Hepatocyte (in vitro differentiated cells): ENCODE results near the gene ZEB1.

ENCODE experiments used
- CTCF ChIP-seq: fragments of 200-600 bp; sonication (generic); IDR thresholded peaks from 2 replicates; pipeline ENCODE4 v1.5.1; 2016; ENCODE audit warnings: antibody characterized with exemption, mild to moderate bottlenecking; ENCODE audit not compliant: poor library complexity
- EZH2 ChIP-seq: fragments of 200-600 bp; sonication (generic); IDR thresholded peaks from 2 replicates; pipeline ENCODE4 v1.6.1; 2016; ENCODE audit warnings: antibody characterized with exemption, mild to moderate bottlenecking, borderline replicate concordance
- EZH2phosphoT487 ChIP-seq: fragments of 200-600 bp; sonication (generic); IDR thresholded peaks from one replicate; pipeline ENCODE4 v1.6.1; 2018; ENCODE audit warnings: antibody characterized with exemption, mild to moderate bottlenecking, low read depth, moderate library complexity; ENCODE audit not compliant: unreplicated experiment, severe bottlenecking

DNA sequence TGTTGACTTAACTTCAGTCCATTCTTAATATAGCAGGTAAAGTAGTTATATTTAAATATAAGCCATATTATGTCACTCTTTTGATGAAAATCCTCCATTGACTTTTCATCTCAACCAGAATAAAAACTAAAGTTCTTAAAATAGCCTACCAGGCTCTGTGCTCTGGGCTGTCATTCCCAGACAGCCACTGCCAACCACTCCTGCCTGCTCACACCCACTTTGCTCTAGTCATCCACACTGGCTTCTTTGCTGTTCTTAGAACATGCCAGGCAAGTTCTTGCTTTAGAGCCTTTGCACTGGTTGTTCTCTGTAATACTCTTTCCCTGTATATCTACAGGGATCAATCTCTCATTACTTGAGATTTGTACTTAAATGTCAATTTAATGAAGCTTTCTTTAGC is 80.6 kb downstream of the ZEB1 start:
- TF ChIP-seq CTCF (no peak), EZH2 (no peak), EZH2phosphoT487 (no peak)
